ENCODE data around the gene DNAJC22.

DNA sequence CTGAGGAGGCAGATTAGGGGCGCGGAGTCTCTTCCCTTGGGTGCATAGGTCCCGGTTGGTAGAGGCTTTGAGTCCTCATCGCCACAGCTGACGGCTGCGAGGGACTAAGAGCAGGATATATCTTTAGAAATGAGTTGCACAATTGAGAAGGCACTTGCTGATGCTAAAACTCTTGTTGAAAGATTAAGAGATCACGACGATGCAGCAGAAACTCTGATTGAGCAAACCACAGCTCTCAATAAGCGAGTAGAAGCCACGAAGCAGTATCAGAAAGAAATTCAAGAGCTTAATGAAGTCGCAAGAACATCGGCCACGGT is 42.7 kb downstream of the DNAJC22 start:
- TF ChIP-seq, protein P1, sequence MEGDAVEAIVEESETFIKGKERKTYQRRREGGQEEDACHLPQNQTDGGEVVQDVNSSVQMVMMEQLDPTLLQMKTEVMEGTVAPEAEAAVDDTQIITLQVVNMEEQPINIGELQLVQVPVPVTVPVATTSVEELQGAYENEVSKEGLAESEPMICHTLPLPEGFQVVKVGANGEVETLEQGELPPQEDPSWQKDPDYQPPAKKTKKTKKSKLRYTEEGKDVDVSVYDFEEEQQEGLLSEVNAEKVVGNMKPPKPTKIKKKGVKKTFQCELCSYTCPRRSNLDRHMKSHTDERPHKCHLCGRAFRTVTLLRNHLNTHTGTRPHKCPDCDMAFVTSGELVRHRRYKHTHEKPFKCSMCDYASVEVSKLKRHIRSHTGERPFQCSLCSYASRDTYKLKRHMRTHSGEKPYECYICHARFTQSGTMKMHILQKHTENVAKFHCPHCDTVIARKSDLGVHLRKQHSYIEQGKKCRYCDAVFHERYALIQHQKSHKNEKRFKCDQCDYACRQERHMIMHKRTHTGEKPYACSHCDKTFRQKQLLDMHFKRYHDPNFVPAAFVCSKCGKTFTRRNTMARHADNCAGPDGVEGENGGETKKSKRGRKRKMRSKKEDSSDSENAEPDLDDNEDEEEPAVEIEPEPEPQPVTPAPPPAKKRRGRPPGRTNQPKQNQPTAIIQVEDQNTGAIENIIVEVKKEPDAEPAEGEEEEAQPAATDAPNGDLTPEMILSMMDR (conservative IDR thresholded peaks at IDR 0.05 in 1 of 2, IDR thresholded peaks at IDR 0.05 in 1 of 2; ENCODE audit: low read depth in 1 of 2, low read length in 2 of 2): no peak
- no peak for TF ChIP-seq EZH2 (IDR thresholded peaks at IDR 0.05; ENCODE audit: low read length, missing control alignments)

Data from fibroblast of lung (primary cell).